Activated T-helper 1 cell treated with anti-CD3 and anti-CD28 coated beads, Interleukin-12 subunit alpha, Interleukin-12 subunit beta, Interleukin-2, Interleukin-4 antibody, amounts not matched to agents 30 ng/mL and 10 ng/mL and 1 ng/mL, durations not matched to agents 14 hours and 24 hours and 36 hours (primary cell): Measurements from ENCODE around the gene SMYD3. TPM values are rescaled to one million over a fixed set of nuclear protein-coding genes. Genes with fewer than 3 reads are reported as not detected.

ENCODE experiments used
- DNase-seq: peaks from one replicate; pipeline ENCODE4 v3.0.0; 2021; ENCODE audit warnings: low spot score
- H3K27ac Mint-ChIP-seq: one replicate; pipeline ENCODE4 v1.8.0; 2021; ENCODE audit warnings: mild to moderate bottlenecking, mixed read lengths
- H3K27me3 Mint-ChIP-seq: one replicate; pipeline ENCODE4 v1.8.0; 2022; ENCODE audit warnings: mild to moderate bottlenecking, moderate library complexity, mixed read lengths; ENCODE audit not compliant: insufficient read depth
- H3K36me3 Mint-ChIP-seq: one replicate; pipeline ENCODE4 v1.8.0; 2021; ENCODE audit warnings: low read depth, mixed read lengths
- H3K4me1 Mint-ChIP-seq: one replicate; pipeline ENCODE4 v1.8.0; 2021; ENCODE audit warnings: low read depth, mixed read lengths
- H3K4me3 Mint-ChIP-seq: one replicate; pipeline ENCODE4 v1.8.0; 2021; ENCODE audit warnings: mild to moderate bottlenecking, moderate library complexity, mixed read lengths
- H3K9me3 Mint-ChIP-seq: one replicate; pipeline ENCODE4 v1.8.0; 2021; ENCODE audit warnings: mixed read lengths
- intact Hi-C: fragments of 100-400 bp; cut with micrococcal nuclease; formaldehyde crosslinking; loops from one replicate; pipeline ENCODE4 v1.15.1; 2024
- total RNA-seq: library from RNA; stranded (reverse); gene quantifications from 2 replicates; pipeline ENCODE4 v1.2.3, GENCODE V29; 2022

The SMYD3 gene
- total RNA-seq, 1 donor from 2014 or later, result 21.7 TPM

DNA sequence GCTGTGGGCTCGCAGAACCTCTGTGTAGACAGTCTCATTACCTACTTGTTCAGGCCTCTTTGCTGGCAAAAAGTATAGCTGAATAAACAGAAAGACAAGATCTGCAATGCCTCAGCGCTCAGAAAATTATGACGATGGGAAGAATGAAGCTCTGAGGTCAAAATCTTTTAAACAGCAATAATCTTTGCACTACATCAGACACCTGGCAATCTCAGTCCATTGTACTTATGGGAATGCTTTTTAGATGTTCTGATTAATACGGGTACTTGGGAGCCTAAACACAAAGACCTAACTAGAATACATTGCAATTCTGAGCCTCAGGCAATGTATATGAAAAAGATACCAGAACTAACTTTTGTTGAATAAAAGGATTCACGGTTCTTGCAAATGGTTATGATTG, 410.7 kb downstream of the SMYD3 start:
- no peak for DNase-seq
- intact Hi-C loops, result no loop called here
- H3K36me3 Mint-ChIP-seq, result no peaks in the 10 kb centered on the region
- peaks cover 9% of the 10 kb centered on the region for H3K4me1 Mint-ChIP-seq
- peaks cover 5% of the 10 kb centered on the region for H3K9me3 Mint-ChIP-seq
- H3K27me3 Mint-ChIP-seq, result no peaks in the 10 kb centered on the region
- H3K27ac Mint-ChIP-seq, result no peak overlapping the region
- H3K4me3 Mint-ChIP-seq, result no peak overlapping the region

DNA sequence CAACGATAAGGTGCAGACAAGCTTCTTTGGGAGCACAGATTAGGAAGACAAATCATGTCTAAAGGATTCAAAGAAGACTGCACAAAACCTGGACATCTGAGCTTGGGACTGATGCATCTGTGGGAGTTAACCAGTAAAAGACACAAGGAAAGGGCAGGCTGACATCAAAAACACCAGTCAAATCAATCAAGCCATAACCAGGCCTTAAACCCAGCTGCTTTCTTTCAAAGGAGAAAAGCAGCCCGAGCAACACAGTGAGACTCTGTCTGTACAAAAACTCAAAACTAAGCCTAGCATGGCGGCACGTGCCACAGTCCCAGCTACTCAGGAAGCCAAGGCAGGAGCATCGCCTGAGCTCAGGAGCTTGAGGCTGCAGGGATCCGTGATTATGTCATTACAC, 411.6 kb downstream of the SMYD3 start:
- no peaks in the 10 kb centered on the region for H3K36me3 Mint-ChIP-seq
- H3K27ac Mint-ChIP-seq, result no peak overlapping the region
- H3K4me1 Mint-ChIP-seq, result peaks cover 14% of the 10 kb centered on the region
- no peak overlapping the region for H3K4me3 Mint-ChIP-seq
- peaks cover 5% of the 10 kb centered on the region for H3K9me3 Mint-ChIP-seq
- no peak for DNase-seq
- H3K27me3 Mint-ChIP-seq, result no peaks in the 10 kb centered on the region
- intact Hi-C loops, result no loop called here

DNA sequence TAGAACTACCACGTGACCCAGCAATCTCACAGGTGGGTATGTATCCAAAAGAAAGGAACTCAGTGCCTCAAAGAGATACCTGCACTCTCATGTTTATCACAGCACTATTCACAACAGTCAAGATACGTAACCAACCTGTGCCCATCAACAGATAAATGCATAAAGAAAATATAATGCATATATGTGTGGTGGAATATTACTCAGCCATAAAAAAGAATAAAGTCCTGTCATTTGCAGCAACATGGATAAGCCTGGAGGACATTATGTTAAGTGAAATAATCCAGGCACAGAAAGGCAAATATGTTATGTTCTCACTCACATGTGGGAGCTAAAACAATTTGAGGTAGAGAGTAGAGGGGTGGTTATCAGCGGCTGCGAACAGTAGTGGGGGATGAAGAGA, 413.8 kb downstream of the SMYD3 start:
- DNase-seq, result no peak
- H3K4me3 Mint-ChIP-seq, result no peak overlapping the region
- peaks cover 5% of the 10 kb centered on the region for H3K9me3 Mint-ChIP-seq
- no peak overlapping the region for H3K27ac Mint-ChIP-seq
- intact Hi-C loops, result no loop called here
- H3K36me3 Mint-ChIP-seq, result no peaks in the 10 kb centered on the region
- no peaks in the 10 kb centered on the region for H3K27me3 Mint-ChIP-seq
- peaks cover 14% of the 10 kb centered on the region for H3K4me1 Mint-ChIP-seq

DNA sequence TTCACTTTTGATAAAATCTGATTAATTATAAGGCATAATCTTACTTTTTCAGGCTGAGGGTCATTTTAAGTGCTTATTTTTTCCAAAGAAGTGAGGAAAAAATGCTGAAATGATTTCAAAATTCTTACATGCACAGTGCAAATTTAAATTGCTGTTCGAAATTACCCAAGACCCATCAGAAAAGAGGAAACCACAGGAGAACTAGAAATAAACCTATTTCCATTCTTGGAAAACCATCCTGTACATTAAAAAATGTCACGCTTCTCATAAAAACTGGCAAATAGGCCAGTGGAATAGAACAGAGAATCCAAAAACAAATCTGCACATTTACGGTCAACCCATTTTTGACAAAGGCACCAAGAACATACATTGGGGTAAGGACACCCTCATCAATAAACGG, 414.9 kb downstream of the SMYD3 start:
- Mint-ChIP-seq H3K4me3 (no peak overlapping the region), H3K36me3 (no peaks in the 10 kb centered on the region), H3K4me1 (peaks cover 14% of the 10 kb centered on the region), H3K27me3 (no peaks in the 10 kb centered on the region), H3K27ac (no peak overlapping the region), H3K9me3 (peaks cover 7% of the 10 kb centered on the region)
- no peak for DNase-seq
- intact Hi-C loops, result no loop called here

DNA sequence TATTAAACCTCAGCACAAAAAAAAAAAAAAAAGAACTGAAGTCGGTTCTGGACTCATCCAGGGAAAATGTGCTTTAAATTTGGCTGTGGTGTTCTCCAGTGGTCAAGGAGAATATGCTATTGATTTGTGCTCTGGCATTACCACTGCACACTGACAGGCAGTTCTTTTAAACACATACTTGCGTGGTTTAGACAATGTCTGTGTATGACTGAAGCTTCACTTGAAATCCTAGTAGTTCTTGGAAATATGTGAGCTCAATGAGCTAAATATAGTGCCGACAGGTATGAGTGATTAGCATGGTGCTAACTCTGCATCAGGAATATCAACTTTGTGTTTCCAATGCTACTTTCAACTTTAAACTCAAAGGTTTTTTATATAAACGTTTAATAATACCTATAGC, 415.6 kb downstream of the SMYD3 start:
- Mint-ChIP-seq H3K36me3 (no peaks in the 10 kb centered on the region), H3K4me3 (no peak overlapping the region), H3K27me3 (no peaks in the 10 kb centered on the region), H3K4me1 (peaks cover 14% of the 10 kb centered on the region), H3K27ac (no peak overlapping the region), H3K9me3 (peaks cover 12% of the 10 kb centered on the region)
- DNase-seq, result no peak
- intact Hi-C loops, result no loop called here

GRCh38 chr1:246086191-246086590, 420.9 kb downstream of the SMYD3 start:
- no peak for DNase-seq
- Mint-ChIP-seq H3K27ac (no peak overlapping the region), H3K36me3 (no peaks in the 10 kb centered on the region), H3K4me1 (peaks cover 4% of the 10 kb centered on the region), H3K9me3 (peaks cover 12% of the 10 kb centered on the region), H3K4me3 (no peak overlapping the region), H3K27me3 (no peaks in the 10 kb centered on the region)
- intact Hi-C loops, result no loop called here

DNA sequence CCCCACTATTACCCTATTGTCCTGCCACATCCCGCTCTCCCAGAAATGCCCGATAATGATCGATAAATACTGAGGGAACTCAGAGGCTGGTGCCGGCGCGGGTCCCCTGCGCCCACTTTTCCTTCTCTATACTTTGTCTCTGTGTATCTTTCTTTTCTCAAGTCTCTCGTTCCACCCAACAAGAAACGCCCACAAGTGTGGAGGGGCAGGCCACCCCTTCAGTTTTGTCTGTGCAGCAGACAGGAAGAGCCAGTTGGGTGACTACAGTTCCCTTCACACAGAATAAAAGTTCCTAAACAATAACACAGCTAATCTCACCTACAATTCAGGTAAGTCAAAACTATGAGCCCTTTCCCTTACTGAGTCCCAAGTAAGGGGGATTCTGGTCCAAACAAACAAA, 423.7 kb downstream of the SMYD3 start:
- Mint-ChIP-seq H3K27ac (no peak overlapping the region), H3K4me1 (no peaks in the 10 kb centered on the region), H3K9me3 (peaks cover 15% of the 10 kb centered on the region), H3K27me3 (no peaks in the 10 kb centered on the region), H3K36me3 (no peaks in the 10 kb centered on the region), H3K4me3 (no peak overlapping the region)
- intact Hi-C loops, result no loop called here
- no peak for DNase-seq

DNA sequence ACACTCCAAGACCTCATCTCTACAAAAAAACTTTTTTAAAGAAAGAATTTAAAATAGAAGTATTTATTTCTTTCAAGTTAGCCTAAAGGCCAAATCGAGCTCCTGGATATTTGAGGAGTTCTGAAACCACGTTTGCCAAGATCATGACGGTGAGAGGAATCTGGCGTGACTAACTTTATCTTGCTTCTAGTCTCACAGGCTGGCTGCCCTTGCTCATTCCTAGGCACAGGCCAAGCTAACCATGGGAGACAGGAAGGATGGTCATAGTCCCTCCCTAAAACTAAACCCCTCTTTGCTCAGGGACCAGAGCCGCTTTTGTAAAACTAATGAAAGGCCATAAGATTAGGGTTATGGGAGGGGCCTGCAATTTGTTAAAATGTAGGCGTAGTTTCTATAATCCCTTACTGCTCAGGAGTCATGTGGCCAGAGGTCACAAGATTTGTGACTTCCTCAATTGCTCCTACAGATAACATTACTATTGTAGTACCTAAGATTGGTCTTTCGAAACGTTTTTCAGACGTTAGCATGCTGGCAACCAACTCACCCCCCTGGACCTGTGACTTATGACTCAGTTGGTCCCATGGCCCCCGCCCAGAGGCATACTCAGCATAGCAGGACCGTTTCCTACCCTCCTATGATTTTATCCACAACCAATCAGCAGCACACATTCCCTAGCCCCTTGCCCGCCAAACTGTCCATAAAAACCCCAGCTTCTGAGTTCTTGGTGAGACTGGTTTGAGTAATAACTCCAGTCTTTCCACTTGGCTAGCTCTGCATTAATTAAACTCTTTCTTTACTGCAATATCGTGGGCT, 425.0 kb downstream of the SMYD3 start:
- intact Hi-C loops, result no loop called here
- no peaks in the 10 kb centered on the region for H3K27me3 Mint-ChIP-seq
- no peak for DNase-seq
- H3K4me3 Mint-ChIP-seq, result no peak overlapping the region
- H3K36me3 Mint-ChIP-seq, result no peaks in the 10 kb centered on the region
- no peaks in the 10 kb centered on the region for H3K4me1 Mint-ChIP-seq
- peaks cover 12% of the 10 kb centered on the region for H3K9me3 Mint-ChIP-seq
- no peak overlapping the region for H3K27ac Mint-ChIP-seq

GRCh38 chr1:246081138-246081702, 425.9 kb downstream of the SMYD3 start:
- Mint-ChIP-seq H3K4me3 (no peak overlapping the region), H3K4me1 (no peaks in the 10 kb centered on the region), H3K27me3 (no peaks in the 10 kb centered on the region), H3K27ac (no peak overlapping the region), H3K36me3 (no peaks in the 10 kb centered on the region), H3K9me3 (peaks cover 8% of the 10 kb centered on the region)
- no peak for DNase-seq
- intact Hi-C loops, result no loop called here

DNA sequence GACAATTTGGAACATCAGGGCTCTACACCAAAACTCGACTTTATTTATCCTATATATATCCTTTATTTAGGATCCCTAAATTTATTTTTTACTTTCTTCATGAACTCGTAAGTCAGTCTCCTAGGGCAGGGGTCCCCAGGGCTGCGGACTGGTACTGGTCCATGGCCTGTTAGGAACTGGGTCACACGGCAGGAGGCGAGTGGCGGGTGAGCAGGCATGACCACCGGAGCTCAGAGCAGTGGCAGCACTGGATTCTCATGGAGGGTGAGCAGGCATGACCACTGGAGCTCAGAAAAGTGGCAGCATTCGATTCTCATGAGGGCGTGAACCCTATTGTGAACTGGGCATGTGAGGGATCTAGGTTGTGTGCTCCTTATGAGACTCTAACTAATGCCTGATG, 427.0 kb downstream of the SMYD3 start:
- no peak for DNase-seq
- H3K4me1 Mint-ChIP-seq, result no peaks in the 10 kb centered on the region
- no peaks in the 10 kb centered on the region for H3K27me3 Mint-ChIP-seq
- peaks cover 8% of the 10 kb centered on the region for H3K9me3 Mint-ChIP-seq
- intact Hi-C loops, result no loop called here
- no peaks in the 10 kb centered on the region for H3K36me3 Mint-ChIP-seq
- H3K4me3 Mint-ChIP-seq, result no peak overlapping the region
- H3K27ac Mint-ChIP-seq, result no peak overlapping the region

GRCh38 chr1:246078888-246079252, 428.2 kb downstream of the SMYD3 start:
- no peaks in the 10 kb centered on the region for H3K27me3 Mint-ChIP-seq
- no peaks in the 10 kb centered on the region for H3K36me3 Mint-ChIP-seq
- H3K9me3 Mint-ChIP-seq, result peaks cover 8% of the 10 kb centered on the region
- intact Hi-C loops, result no loop called here
- no peak overlapping the region for H3K4me3 Mint-ChIP-seq
- no peak overlapping the region for H3K27ac Mint-ChIP-seq
- no peak for DNase-seq
- H3K4me1 Mint-ChIP-seq, result no peaks in the 10 kb centered on the region

DNA sequence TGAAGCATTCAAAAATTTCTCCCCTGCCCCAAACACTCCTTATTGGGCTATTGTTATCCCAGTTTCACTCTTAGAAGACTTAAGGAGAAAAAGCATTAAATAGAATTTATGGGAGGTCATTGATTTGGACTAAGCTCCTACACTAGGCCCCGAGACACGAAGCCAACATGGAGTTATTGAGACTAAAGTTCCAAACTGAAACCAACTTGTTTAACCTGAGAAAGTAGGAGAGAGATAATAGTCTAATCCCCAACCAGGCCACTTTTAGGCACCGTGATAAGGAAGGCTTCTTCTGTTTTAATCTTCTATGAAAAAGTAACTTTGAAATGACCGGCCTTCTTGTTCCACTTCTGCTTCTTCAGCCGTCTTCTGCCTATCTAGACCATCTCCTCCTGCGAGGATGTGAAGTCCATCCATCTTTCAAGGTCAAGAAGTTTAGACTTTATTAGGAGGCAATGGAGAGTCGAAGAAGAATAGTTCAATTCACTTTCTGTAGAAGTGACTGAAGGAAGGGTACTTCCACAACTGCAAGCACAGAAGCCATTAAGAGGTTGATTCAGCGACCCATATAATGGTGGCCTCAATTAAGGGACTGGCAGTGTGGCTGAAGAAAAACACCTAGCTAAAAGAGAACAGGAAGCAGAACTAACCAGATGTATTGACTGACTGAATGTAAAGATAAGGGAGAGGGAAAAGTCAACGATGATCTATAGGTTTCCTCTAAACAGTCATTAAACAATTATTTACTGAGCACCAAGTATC, 428.8 kb downstream of the SMYD3 start:
- Mint-ChIP-seq H3K9me3 (peaks cover 5% of the 10 kb centered on the region), H3K27me3 (no peaks in the 10 kb centered on the region), H3K4me3 (no peak overlapping the region), H3K27ac (no peak overlapping the region), H3K4me1 (no peaks in the 10 kb centered on the region), H3K36me3 (no peaks in the 10 kb centered on the region)
- intact Hi-C loops, result no loop called here
- no peak for DNase-seq

- Mint-ChIP-seq H3K36me3 (no peaks in the 10 kb centered on the region), H3K9me3 (peaks cover 3% of the 10 kb centered on the region), H3K27ac (no peak overlapping the region), H3K27me3 (no peaks in the 10 kb centered on the region), H3K4me3 (no peak overlapping the region), H3K4me1 (peaks cover under 1% of the 10 kb centered on the region)
- no peak for DNase-seq
- intact Hi-C loops, result no loop called here
Measured at GRCh38 chr1:246077476-246077875, 429.6 kb downstream of the SMYD3 start.
